GM21515 (cell line): ENCODE results near the gene TRA2B.

ENCODE experiments used
- ATAC-seq: cut with Tn5 transposase; IDR thresholded peaks from one replicate; pipeline ENCODE4 v1.9.1; 2021; ENCODE audit not compliant: unreplicated experiment

Gene TRA2B

DNA sequence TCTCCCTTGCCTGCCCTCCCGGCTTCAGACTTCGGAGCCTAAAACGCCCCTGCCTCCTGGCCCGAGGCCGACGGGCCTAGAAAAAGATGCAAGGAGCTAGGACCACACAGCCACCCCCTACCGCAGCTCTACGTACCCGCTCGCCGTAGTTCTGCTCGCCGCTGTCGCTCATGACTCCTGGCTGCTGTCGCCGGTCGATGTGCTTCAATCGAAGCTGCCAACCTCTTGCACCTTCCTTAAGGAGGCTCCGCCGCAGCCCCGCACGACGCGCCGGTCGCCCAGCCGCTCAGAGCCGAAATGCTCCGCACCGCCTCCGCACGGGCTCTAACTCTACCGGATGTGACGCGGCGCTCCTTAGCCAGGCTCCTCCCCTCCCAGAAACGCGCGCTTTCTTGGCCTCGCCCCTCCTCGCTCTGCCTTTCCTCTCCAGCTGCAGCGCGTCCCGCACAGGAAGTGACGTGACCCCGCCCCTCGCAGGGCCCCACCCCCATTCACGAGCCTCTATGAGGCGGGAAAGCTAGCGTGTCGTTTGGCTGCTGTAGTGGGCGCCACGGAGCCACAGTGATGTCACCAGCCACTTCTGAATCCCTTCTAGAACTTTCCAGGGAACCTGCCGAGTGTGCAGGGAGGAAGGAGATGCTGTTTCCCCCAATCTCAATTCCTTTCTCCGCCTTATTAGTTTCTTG is at the start of gene TRA2B:
Gene TRA2B (minus strand): TSS at position 326 of the 686 bp plus-strand sequence. CDS start 154 bp downstream, at position 172.
- ATAC-seq: peak; percentile 94

DNA sequence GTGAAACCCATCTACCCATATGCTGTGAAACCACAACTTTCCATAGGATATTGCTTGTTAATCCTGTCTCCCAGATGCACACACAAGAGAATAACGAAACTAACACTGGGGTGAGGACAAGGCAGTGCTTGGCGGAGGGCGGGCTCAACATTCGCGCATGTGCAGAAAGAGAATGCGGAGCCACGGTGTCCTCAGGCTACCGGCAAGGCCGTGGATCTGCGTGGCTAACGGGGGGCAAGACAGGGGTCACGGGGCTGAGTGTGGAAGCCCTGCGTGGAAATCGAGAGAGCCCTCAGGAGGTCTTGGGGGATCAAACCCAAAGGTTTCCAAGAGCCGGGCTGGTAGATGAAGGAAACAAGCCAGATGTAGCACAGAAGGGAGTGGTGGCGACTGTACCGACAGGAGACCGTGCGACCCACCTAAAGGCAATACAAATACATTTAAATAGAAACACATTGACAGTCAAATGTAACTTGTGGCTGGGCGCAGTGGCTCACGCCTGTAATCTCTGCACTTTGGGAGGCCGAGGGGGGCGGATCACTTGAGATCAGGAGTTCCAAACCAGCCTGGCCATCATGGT is 48.5 kb upstream of the TRA2B start:
- no peak for ATAC-seq

DNA sequence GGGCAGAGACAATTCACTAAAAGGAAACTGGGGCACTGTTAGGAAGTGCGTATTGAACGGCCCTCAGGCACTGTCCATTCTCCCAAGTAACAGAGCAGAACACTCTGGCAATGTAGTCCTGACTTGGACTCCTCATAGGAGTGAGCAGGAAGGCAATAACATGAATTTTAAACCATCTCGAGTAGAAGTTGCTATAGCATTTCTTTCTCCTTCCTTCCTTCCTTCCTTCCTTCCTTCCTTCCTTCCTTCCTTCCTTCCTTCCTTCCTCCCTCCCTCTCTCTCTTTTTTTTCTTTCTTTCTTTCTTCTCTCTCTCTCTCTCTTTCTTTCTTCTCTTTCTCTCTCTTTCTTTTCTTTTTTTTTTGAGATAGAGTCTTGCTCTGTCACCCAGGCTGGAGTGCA is 46.4 kb upstream of the TRA2B start:
- no peak for ATAC-seq

DNA sequence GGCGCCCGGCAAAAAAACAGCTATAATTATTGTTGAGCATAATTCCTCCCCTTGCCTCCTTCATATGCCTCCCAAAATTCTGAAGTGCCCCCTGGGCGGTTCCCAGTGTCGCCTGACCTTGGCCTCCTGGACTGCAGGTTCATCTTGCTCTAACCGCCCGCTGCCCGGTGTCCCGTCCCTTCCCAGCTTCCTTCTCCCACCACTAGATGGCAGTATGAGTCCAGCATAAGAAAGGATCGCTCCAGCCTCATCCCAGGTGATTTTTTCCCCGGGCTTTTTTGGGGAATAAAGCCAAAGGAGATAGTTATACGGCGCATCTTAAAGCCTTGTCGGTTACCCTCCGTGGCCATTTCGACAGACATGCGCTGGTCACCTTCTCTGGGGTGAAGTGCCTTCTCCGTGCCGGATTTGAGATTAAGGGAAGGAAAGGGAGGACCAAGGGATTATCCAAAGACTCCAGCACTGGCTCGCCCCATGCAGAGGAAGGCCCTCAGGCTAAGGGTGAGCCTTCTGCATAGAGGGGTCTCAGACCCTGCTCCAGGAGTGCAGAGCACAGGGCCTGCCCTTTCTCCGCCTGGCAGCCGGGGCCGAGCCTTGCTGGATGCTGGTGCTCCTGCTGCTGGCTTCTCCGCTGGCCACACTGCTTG is 45.8 kb upstream of the TRA2B start:
- ATAC-seq: no peak

DNA sequence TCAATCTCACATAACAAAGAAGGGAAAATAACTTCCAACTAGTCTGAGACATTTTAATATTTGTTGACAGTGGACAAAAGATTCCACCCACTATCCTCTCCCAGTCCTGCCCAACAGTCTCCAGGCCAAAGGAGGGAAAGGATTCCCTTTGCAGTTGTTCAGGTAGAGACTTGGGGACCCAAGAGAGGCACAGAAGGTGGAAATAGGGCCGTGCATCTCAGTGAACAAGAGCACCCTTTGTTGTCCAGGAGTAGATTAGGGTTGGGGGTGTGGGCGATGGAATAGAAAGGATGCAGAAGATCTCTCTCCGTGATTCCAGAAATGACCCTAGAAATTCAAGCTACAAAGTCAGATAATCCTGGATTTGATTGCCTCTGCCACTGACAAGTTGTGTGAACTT is 44.8 kb upstream of the TRA2B start:
- ATAC-seq: no peak

DNA sequence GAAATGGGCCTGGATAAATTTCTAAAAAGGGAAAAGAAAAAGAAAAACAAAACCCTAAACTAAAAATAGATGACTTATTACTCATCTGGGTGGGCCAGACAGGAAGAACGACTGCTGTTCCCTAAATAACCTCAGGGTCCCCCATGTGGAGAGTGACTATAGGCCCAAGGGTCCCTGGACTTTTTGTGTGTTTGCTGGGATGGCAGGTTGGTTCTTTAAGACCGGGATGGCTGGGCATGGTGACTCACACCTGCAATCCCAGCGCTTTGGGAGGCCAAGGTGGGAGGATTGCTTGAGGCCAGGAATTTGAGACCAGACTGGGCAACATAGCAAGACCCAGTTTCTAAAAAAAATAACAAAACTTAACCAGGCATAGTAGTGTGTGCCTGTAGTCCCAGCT is 43.8 kb upstream of the TRA2B start:
- no peak for ATAC-seq

DNA sequence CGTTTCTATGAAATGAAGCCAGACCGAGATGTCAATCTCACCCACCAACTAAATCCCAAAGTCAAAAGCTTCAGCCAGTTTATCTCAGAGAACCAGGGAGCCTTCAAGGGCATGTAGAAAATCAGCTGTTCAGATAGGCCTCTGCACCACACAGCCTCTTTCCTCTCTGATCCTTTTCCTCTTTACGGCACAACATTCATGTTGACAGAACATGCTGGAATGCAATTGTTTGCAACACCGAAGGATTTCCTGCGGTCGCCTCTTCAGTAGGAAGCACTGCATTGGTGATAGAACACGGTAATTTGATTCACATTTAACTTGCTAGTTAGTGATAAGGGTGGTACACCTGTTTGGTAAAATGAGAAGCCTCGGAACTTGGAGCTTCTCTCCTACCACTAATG is 41.9 kb upstream of the TRA2B start:
- no peak for ATAC-seq

DNA sequence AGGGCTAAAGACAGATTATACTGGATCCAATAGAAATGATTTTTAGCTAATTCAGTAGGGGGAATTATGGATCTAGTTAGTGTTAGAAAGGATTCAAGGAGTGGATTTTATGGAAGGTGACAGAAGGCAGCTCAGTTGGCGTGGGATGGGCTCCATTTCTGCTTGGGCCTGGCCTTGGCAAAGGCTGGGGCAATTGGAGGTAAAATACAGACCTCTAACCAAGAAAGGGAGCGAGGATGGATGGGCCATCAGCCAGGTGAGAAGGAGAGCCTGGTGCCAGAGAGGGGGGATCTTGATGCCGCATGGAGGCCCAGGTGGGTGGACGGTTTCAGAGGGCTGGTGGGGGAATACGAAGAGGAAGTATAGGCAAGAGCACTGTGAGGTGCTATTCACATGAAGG is 40.7 kb upstream of the TRA2B start:
- ATAC-seq: no peak

DNA sequence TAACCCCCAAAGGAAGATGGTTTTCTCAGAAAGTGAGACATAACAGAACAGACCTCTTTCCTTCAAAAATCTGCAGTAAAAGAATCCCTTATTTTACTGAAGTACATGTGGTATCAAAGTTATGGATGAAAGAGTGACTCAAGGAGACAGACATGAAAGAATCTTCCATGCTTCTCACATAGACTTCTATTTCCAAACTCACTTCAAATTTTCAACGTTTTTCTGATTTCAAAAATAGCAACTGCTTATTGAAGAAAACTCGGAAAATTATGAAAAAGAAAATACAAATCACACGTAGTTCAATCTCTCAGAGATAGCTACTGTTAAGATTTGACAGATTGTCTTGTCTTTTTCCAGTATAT is 39.8 kb upstream of the TRA2B start:
- ATAC-seq: no peak

DNA sequence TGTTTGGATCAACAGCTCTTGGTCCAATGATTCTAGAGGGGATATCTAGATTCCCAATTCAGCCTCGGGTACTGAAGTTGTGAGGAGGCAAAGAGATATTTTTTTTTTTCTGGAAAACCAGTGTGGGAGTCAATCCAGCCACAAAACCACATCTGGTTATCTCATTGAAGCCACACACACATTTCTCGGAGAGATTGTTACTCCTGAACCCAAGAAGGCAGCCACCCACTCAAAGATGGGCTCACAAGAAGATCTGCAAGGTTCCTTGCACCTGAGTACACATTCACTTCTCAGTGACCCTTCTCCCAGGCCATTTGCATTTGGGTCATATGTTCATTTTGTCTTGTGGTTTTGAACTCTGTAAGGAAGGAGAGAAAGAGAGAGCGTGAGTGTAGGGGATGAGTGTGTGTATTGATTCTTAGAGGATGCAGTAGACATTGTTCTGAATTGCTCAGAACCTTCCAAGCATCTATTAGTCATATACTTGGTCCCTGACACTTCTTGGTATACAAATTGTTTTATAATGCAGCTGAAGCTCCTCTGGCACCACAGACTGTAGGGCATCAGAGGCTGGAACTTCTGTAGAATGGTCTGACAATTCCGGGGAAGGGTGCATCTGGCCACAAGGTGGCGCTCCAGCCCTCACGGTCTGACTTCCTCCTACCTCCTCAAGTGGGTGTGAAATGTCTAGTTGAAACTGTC is 39.3 kb upstream of the TRA2B start:
- ATAC-seq: peak; percentile 87

DNA sequence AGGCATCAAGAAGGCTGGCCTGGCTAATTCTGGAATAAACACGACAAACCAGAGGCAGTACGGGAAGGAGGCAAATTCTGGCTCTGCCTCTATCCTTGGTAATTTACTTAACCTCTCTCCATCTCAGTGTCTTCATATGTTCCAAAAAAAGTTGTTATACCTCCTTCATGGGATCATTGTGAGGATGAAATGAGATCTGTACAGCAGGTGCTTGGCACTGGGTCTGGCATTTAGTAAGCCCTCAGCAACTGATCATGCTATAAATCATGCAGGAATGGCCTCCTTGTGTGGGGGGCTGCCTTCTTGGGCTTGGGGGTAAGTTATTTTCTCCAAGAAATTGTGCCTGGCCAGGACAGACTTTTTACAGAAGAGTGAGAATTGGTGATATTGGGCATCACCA is 38.3 kb upstream of the TRA2B start:
- no peak for ATAC-seq

DNA sequence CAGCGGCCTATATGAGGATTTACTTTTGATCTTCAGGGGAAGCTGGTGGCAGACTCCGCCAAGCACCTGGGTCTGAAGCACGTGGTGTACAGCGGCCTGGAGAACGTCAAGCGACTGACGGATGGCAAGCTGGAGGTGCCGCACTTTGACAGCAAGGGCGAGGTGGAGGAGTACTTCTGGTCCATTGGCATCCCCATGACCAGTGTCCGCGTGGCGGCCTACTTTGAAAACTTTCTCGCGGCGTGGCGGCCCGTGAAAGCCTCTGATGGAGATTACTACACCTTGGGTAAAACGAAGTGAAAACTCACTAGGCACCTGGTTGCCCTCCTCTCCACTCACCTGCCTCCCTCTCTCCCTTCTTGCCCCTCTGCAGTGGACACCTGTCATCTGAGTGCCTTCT is 33.8 kb upstream of the TRA2B start:
- ATAC-seq: no peak

DNA sequence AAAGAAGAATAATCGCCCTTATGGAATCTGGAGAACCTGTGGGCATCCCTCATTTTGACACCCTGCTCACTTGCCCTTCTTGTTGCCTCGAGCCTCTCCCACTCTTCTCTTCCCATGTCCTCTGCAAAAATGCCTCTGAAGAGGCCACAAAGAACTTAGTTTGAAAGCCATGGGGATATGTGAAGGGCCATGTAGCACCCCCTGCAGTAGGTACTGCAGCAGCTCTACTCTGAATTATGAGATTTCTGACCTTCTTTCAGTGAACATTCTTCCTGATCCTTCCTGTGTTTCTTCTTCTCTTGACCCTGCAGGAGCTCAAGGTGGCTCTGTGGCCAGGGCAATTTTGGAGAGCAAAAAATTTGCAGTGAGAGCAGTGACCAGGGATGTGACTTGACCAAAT is 30.4 kb upstream of the TRA2B start:
- ATAC-seq: no peak

DNA sequence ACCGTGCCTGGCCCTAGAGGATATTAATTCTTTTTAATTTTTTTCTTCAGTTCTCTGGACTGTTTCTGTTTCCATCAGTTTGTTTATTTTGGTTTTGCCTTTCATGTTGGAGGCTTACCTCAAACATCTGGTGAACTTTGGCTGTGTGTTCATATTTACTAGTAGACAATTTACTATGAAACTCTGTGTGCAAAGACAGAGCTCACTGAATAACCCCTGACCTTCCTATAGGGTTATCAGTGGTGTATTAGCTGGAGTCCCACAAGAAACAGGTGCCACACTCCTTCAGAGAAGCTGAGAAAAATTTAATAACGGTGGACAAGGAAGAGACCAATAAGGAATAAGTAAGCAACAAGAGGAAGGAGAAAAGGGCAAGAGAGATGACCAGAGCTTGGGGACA is 28.8 kb upstream of the TRA2B start:
- no peak for ATAC-seq

DNA sequence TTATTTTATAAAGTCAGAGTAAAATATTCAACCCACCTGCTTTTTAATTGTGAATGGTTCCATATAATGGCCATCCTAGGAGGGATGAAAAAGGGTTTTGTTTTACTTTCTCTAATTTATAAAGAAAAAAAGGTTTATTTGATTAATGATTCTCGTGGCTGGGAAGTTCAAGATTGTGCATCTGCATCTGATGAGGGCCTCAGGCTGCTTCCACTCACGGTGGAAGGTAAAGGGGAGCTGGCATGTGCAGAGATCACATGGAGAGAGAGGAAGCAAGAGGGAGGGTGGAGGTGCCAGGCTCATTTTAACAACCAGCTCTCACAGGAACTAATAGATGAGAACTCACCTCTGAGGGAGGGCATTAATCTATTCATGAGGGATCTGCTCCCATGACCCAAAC is 27.7 kb upstream of the TRA2B start:
- no peak for ATAC-seq

DNA sequence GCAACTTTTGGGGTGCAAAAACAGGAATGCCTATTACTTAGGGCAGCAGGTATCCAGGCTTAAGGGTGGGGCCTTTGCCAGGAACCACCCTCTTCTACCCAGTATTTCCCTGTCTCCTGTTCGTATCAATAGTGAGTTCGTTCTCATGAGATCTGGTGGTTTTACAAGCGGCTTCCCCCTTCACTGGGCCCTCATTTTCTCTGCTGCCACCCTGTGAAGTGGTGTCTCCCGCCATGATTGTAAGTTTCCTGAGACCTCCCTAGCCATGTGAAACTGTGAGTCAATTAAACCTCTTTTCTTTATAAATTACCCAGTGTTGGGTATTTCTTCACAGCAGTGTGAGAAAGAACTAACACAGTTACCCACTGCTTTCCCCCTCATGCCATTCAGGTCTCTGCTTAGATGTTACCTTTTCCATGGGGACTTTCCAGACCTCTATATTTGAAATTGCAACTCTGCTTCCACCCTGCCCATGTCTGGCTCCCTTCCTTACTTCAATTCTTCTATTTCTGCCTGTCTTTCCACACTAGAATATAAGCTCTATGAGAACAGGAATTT is 23.9 kb upstream of the TRA2B start:
- ATAC-seq: no peak

DNA sequence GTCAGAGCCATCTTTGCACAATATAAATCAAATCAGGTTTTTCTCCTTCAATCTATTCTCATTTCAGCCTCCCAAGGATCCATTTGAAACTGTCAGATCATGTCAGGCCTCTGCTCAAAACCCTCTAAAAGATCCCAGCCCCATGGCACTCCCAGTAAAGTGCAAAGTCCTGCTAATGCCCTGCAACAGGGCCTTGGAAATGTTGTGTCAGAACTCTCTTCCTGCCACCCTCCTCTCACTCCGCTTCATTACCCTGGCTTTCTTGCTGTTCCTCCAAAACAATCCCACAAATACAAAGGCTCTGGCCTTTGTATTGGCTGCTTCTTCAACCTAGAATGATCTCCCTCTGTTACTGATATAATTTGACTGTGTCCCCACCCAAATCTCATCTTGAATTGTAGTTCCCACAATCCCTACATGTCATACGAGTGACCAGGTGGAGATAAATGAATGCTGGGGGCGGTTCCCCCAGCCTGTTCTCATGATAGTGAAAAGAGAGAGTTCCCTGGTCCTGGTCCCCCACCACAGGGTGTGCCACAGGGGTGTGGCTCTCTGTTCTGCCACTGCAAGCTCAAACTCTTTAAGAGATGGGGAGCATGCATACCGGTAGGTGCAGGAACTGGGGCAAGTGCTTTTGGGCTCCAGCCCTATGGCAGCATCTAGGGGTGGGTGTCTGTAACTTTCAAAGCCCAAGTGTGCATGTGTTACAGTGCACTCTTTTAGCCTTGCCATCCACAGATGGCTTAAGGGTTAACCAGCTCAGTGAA is 22.9 kb upstream of the TRA2B start:
- ATAC-seq: no peak

DNA sequence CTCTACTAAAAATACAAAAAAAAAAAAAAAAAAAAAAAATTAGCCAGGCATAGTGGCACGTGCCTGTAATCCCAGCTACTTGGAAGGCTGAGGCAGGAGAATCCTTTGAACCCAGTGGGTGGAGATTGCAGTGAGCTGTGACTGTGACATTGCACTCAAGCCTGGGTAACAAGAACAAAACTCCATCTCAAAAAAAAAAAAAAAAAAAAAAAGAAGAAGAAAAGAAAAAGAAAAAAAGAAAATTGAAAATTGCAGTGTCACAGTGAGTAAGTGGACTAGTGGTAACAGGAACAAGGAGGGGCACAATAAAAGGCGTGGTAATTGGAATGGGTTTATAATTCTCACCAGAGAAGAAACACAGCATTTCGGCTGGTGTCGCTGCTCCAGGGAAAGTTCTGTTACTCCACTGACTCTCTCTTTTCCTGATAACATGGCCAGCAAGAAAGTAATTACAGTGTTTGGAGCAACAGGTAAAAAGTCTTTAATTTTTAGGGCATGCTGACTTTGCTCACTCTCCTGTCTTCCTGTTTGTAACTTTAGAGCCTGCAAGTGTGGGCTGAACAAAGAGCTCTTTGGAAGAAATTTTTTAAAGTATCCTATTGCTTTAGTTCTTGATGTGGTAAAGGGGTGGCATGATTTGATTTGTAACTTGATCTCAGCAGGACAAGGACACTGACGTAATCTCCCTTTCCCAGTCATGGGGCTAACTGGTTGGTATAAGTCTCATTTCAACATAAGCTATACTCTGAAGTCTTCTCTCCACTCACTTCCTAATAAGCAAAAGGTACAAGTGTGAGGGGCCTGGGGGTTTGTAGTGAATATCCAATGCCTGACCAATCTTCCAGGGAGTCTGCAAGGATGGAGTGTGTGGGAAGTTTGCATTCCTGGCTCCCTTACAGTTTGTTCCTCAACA is 22.1 kb upstream of the TRA2B start:
- no peak for ATAC-seq

DNA sequence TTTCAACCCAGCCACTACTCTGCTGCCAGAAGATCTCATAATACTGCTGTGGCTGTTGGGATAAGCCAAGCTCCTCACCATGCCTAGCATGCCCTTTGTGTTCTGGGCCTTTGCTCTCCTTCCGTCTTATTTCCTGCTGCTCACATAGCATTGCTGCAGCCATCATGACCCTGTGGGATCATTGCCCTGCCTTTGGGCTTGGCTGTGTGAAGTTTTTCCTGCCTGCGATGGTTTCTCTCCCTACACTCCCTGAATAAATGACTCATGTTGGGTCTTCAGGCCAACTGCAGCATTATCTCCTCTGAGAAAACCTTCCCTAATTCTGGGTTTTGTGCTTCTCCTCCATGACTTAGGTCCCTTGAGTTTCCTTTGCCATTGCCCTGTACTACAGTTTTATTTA is 20.8 kb upstream of the TRA2B start:
- ATAC-seq: no peak

DNA sequence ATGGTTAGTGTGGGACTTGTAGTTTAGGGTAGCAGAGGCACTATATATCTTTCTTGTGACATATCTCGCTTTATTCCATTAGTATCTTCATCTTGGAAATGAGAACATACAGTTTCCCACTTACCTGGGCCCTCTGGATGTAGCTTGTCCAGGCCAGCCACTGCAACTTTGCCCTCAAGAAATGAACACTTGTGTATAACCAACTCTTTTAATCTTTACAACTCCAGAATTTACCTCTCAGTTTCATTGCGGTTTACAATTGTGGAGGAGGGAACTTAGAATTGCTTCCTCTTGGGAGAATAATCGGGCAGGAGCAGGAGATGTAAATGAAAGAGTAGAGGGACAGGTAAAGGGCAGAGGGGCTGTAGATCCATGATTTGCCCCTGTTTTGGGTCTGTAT is 18.4 kb upstream of the TRA2B start:
- ATAC-seq: no peak
